K562 (cell line): ENCODE data around the gene COL26A1. TPM values are rescaled to one million over a fixed set of nuclear protein-coding genes. Genes with fewer than 3 reads are reported as not detected.

Source experiments
- ATAC-seq: fragments of 200-7000 bp; cut with Tn5 transposase; 3 replicates; pipeline ENCODE4 v1.9.1; 2020; ENCODE audit warnings: moderate library complexity
- BruUV-seq: library from RNA; stranded (reverse); fragments of 400-500 nt; replicated peaks from 2 replicates; lab custom pipeline; 2021; lab: Mats Ljungman, UMichigan
- CTCF ChIA-PET: fragments of 300-600 bp; formaldehyde crosslinking; extraction: SDS; loops from one replicate; lab custom pipeline; 2021; ENCODE audit warnings: low intra/inter-chr PET ratio; lab: Yijun Ruan, JAX
- POLR2A ChIA-PET: fragments of 300-600, 350-650 bp; sonication (Branson Sonifier 250); formaldehyde crosslinking; extraction: SDS; loops from one replicate; lab custom pipeline; 2021; ENCODE audit warnings: antibody characterized with exemption, inconsistent platforms; lab: Yijun Ruan, JAX
- DNase-seq, 4 experiments: peaks; one replicate each; pipeline versions ENCODE4 v3.0.0 to v3.0.0-alpha.2; 2011 to 2018; ENCODE audit warnings: low spot score in 3 of 4, mixed read lengths in 3 of 4; ENCODE audit errors: extremely low read depth in 1 of 4
- FAIRE-seq: peaks from 2 replicates; lab custom pipeline; 2011; peaks lifted over from hg19 to GRCh38; lab: Jason Lieb, UNC
- H2AFZ ChIP-seq: 2 replicates; pipeline ENCODE4 v1.6.0; 2011; ENCODE audit warnings: low read depth, low read length, control low read depth, inconsistent platforms
- H3K27ac ChIP-seq: fragments of 200-600 bp; 3 replicates; pipeline ENCODE4 v1.8.0; 2011; ENCODE audit warnings: low read depth, mild to moderate bottlenecking, control low read depth, inconsistent platforms, low read length, moderate library complexity, mixed read lengths; ENCODE audit errors: extremely low read depth
- H3K27me3 ChIP-seq, 2 experiments: fragments of 300-600 bp in 1 of 2; 2 replicates in 1 of 2; 3 replicates in 1 of 2; pipeline versions ENCODE4 v1.6.0 to v1.8.0; 2011; ENCODE audit warnings: inconsistent platforms in 2 of 2, low read length in 2 of 2, mild to moderate bottlenecking in 1 of 2, mixed read lengths in 1 of 2, moderate library complexity in 1 of 2; ENCODE audit not compliant: control insufficient read depth in 2 of 2, insufficient read depth in 2 of 2
- H3K36me3 ChIP-seq: fragments of 300-600 bp; 3 replicates; pipeline ENCODE4 v1.8.0; 2011; ENCODE audit warnings: mild to moderate bottlenecking, low read length, inconsistent platforms; ENCODE audit not compliant: control insufficient read depth, insufficient read depth
- H3K4me1 ChIP-seq, 2 experiments: fragments of 200-600 bp in 1 of 2; replicated peaks in 1 of 2; 2 replicates in 1 of 2; 3 replicates in 1 of 2; pipeline versions ENCODE4 v1.5.1 to v1.8.0; 2011; ENCODE audit warnings: inconsistent platforms in 2 of 2, low read length in 2 of 2, mild to moderate bottlenecking in 1 of 2, mixed read lengths in 1 of 2, moderate library complexity in 1 of 2; ENCODE audit not compliant: control insufficient read depth in 2 of 2, insufficient read depth in 2 of 2
- H3K4me2 ChIP-seq: 2 replicates; pipeline ENCODE4 v1.6.1; 2011; ENCODE audit warnings: low read length, control low read depth, inconsistent platforms, mixed read lengths; ENCODE audit not compliant: insufficient read depth
- H3K4me3 ChIP-seq: fragments of 200-600 bp; sonication (generic), shearing (Covaris generic); 2 replicates; pipeline ENCODE4 v1.5.1; 2016; ENCODE audit warnings: control low read depth, inconsistent platforms
- H3K79me2 ChIP-seq: fragments of 200-600 bp; 3 replicates; pipeline ENCODE4 v1.8.0; 2011; ENCODE audit warnings: low read length, inconsistent platforms; ENCODE audit not compliant: control insufficient read depth, insufficient read depth
- H3K9ac ChIP-seq, 2 experiments: 2 replicates each; pipeline versions ENCODE4 v1.6.0 to v1.6.1; 2011; ENCODE audit warnings: low read depth in 2 of 2, low read length in 2 of 2, control low read depth in 1 of 2, inconsistent platforms in 1 of 2, mild to moderate bottlenecking in 1 of 2, mixed read lengths in 1 of 2; ENCODE audit not compliant: insufficient read depth in 1 of 2
- H3K9me1 ChIP-seq: one replicate; pipeline ENCODE4 v1.6.0; 2011; ENCODE audit warnings: inconsistent platforms, mild to moderate bottlenecking, low read length, moderate library complexity; ENCODE audit not compliant: control insufficient read depth, insufficient read depth
- H3K9me3 ChIP-seq: replicated peaks from 2 replicates; pipeline ENCODE4 v1.5.1; 2011; ENCODE audit warnings: low read depth, low read length, inconsistent platforms; ENCODE audit not compliant: control insufficient read depth, insufficient read depth
- H4K20me1 ChIP-seq: replicated peaks from 2 replicates; pipeline ENCODE4 v1.6.1; 2011; ENCODE audit warnings: low read length, inconsistent platforms, mixed read lengths; ENCODE audit not compliant: control insufficient read depth, insufficient read depth
- ERF ChIP-seq: fragments of 450-650 bp; formaldehyde crosslinking; IDR thresholded peaks from 2 replicates; pipeline ENCODE4 v1.4.0; 2020; ENCODE audit warnings: mild to moderate bottlenecking, mixed read lengths
- ZNF644 ChIP-seq: fragments of 200-800 bp; sonication (Bioruptor generic); IDR thresholded peaks from 2 replicates; pipeline ENCODE4 v1.6.1; 2016; ENCODE audit warnings: low read depth, missing genetic modification characterization, missing compliant biosample characterization
- ZNF707 ChIP-seq: fragments of 250-450 bp; sonication (Bioruptor Pico); conservative IDR thresholded peaks from 2 replicates; pipeline ENCODE4 v1.8.0; 2022; ENCODE audit warnings: inconsistent platforms, mild to moderate bottlenecking, moderate library complexity
- WGBS: fragments of 100-300 bp; shearing (Covaris generic); methylation state at CpG from one replicate; pipeline ENCODE4 v1.1.6; 2016; ENCODE audit warnings: low coverage, mixed read lengths; ENCODE audit not compliant: insufficient coverage; ENCODE audit errors: missing lambda C conversion rate; 5-methylcytosine and 5-hydroxymethylcytosine counted together
- in situ Hi-C: fragments of 300-500 bp; cut with MboI; formaldehyde crosslinking; loops from 4 replicates; pipeline ENCODE4 v1.15.0; 2018; ENCODE audit warnings: inconsistent platforms, mixed read lengths
- intact Hi-C: fragments of 100-400 bp; cut with micrococcal nuclease; formaldehyde crosslinking; loops from 2 replicates; pipeline ENCODE4 v1.14.2; 2022
- polyA plus RNA-seq, 8 experiments: library from polyadenylated mRNA; depleted of rRNA in 4 of 8; stranded (reverse) in 5 of 8; unstranded in 3 of 8; fragments of >200 nt; fragmentation: Nextera tagmentation in 2 of 8; fragmentation: Illumina TruSeq in 1 of 8; extraction: Ambion mirVana in 2 of 8; extraction: Trizol in 1 of 8; gene quantifications; 2 replicates each; pipeline versions ENCODE4 v1.2.1 to v1.2.3, GENCODE V29; 2011 to 2014; ENCODE audit warnings: inconsistent platforms in 1 of 8, missing spikeins in 1 of 8
- total RNA-seq, 7 experiments: library from RNA; depleted of rRNA in 6 of 7; stranded (reverse); fragments of >200 nt in 6 of 7; fragmentation: Illumina TruSeq in 2 of 7; extraction: Trizol in 2 of 7; gene quantifications; 2 replicates each; pipeline versions ENCODE4 v1.2.1 to v1.2.3, GENCODE V29; 2011 to 2021; ENCODE audit warnings: low replicate concordance in 1 of 7
- TF ChIP-seq, protein P1 (sequence below): fragments of 250-450 bp; sonication (Bioruptor Pico); IDR thresholded peaks from 2 replicates; pipeline ENCODE4 v1.8.0; 2021; ENCODE audit warnings: borderline replicate concordance, mild to moderate bottlenecking, moderate library complexity; ENCODE audit not compliant: poor library complexity, severe bottlenecking
- TF ChIP-seq, protein P2 (sequence below): fragments of 450-650 bp; conservative IDR thresholded peaks from 2 replicates; pipeline ENCODE4 v1.6.1; 2016; ENCODE audit warnings: missing genetic modification characterization, low read depth, mild to moderate bottlenecking, control low read depth, missing compliant biosample characterization

The COL26A1 gene
- total and polyA plus RNA-seq, 9 of the 15 experiments (the other 6 are each of a cell fraction or from before 2014, with no cell fraction given), result 0.04 to 0.39 (median 0.07) TPM; not detected in 5

DNA sequence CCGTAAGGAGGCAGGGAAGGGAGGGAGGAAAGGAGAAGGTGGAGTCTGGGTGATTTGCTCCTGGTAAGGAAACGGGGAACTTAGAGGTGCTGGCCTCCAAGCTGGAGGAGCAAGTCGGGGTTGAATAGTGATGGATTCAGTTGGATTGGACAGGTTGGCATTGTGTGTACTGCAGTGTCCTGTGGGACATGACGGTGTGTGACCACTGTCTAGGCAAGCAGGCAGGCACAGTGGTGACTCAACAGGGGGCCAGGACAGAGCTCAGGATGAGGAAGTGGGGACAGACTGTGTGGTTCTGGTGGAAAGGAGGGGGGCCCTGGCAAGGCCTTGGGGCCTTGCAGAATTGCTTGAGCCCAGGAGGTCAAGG lies 48.8 kb downstream of the COL26A1 start (continued):
- TF ChIP-seq, protein P1, sequence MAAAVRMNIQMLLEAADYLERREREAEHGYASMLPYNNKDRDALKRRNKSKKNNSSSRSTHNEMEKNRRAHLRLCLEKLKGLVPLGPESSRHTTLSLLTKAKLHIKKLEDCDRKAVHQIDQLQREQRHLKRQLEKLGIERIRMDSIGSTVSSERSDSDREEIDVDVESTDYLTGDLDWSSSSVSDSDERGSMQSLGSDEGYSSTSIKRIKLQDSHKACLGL (CRISPR knock-in tag), result no peak
- no peak for TF ChIP-seq ERF (CRISPR knock-in tag)

DNA sequence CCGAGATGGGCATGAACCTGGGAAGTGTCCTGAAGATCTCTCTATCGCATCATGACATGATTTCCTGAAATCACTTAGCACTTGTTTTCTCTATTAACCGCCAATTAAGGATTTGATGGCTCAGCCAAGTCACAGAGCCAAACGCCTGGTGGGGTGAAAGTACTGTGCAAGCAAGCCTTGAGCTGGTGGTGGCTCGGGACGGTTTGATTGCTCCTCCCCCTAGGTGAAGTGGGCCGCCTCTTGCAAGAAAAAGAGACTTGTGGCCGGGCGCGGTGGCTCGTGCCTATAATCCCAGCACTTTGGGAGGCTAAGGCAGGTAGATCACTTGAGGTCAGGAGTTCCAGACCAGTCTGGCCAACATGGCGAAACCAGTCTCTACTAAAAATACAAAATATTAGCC lies 50.3 kb downstream of the COL26A1 start:
- in situ Hi-C loops (no loop called here), intact Hi-C loops (loop anchor here (10.0 kb wide), 1 partner anchor 48 kb away; the partner anchor contains the start of gene COL26A1)
- Histone ChIP-seq H3K79me2 (no peaks in the 10 kb centered on the region), H3K4me3 (no peak overlapping the region), H3K9ac (no peak overlapping the region), H3K27me3 (peaks cover 22 to 39% of the 10 kb centered on the region in 2 experiments), H2AFZ (no peak overlapping the region), H3K4me1 (peaks cover 0 to 6% of the 10 kb centered on the region in 2 experiments; a peak in 1 of 5 replicates), H3K9me3 (no peaks in the 10 kb centered on the region), H3K4me2 (no peak overlapping the region), H3K36me3 (no peaks in the 10 kb centered on the region), H3K27ac (no peak overlapping the region), H4K20me1 (no peaks in the 10 kb centered on the region), H3K9me1 (no peaks in the 10 kb centered on the region)
- TF ChIP-seq, protein P2, sequence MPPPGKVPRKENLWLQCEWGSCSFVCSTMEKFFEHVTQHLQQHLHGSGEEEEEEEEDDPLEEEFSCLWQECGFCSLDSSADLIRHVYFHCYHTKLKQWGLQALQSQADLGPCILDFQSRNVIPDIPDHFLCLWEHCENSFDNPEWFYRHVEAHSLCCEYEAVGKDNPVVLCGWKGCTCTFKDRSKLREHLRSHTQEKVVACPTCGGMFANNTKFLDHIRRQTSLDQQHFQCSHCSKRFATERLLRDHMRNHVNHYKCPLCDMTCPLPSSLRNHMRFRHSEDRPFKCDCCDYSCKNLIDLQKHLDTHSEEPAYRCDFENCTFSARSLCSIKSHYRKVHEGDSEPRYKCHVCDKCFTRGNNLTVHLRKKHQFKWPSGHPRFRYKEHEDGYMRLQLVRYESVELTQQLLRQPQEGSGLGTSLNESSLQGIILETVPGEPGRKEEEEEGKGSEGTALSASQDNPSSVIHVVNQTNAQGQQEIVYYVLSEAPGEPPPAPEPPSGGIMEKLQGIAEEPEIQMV (tag), result no peak
- TF ChIP-seq ZNF644 (tag) (no peak), ZNF707 (CRISPR knock-in tag) (no peak)
- FAIRE-seq, result no peak
- peak in 1 of 4 experiments; percentile 8 for DNase-seq
- ChIA-PET CTCF (no interaction called here), POLR2A (no interaction called here)
- ATAC-seq, result peak; percentile 27; the same call in 1 of the 3 replicates
- under 1% methylated on average over 12 of the region's 12 CpGs for WGBS
- no TSS peak for BruUV-seq
